NCI-H82 treated with DMSO at 0.1 percent for 48 hours (cell line): ENCODE data around the gene GLRB.
"Not testable (repeated sequence)": the region's sequence is repeated elsewhere in the genome, so short reads cannot be mapped to it uniquely, and the experiment has no call there.

Experiments used
- DNase-seq: peaks from one replicate; lab custom pipeline; 2025; ENCODE audit not compliant: unreplicated experiment; lab: John Stamatoyannopoulos, UW

The GLRB gene

DNA sequence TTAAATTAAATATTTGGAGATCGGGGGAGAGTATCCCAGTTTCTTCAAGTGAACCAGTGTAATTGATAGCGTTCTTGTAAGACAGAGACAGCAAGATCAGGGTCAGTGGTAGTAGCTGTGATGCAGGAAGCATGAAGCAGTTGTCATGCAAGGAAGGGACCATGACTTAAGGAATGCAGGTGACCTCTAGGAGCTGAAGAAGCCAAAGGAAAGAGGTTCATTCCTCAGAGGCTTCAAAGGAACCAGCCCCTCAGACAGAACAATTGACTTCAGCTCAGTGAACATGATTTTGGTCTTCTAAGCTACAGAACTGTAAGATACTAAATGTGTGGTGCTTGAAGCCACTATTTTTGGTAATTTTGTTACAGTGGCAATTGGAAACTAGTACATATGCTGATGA, 51.6 kb downstream of the GLRB start:
- DNase-seq, result no peak

DNA sequence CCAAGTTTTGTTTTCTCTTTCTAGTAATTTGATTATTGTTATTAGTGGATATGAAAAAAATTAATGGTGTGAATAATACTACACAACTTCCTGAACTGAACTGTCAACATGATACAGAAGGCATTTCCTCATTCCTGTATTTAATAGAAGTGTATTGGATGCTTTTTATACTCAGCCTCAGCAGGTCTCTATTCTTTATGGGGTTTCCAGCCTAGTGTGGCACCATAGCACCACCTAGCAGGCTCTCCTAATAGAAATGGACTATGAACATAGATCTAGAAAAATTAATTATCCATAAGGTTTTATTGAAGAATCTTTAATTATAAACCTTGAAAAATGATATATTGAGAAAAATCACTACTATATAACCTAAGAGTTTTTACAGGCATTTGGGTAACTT, 52.4 kb downstream of the GLRB start:
- peak; percentile 2 for DNase-seq

DNA sequence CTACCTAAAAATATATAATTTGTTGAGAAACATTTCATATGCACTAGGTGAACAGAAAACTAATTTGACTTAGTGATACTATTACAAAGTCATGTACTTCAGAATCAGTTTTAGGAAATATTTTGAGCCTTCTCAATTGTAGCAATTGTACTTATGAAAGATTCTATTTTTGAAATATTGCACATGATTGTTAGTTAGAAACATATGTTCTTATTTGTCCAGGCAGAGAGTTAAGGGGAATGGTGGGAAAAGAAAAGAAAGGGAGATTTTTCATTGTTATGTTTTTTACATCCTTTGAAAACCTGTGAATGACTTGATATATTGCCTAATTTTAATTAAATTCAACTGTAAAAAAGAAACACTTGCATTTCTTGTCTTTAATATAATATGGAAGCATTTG, 66.0 kb downstream of the GLRB start:
- no peak for DNase-seq

DNA sequence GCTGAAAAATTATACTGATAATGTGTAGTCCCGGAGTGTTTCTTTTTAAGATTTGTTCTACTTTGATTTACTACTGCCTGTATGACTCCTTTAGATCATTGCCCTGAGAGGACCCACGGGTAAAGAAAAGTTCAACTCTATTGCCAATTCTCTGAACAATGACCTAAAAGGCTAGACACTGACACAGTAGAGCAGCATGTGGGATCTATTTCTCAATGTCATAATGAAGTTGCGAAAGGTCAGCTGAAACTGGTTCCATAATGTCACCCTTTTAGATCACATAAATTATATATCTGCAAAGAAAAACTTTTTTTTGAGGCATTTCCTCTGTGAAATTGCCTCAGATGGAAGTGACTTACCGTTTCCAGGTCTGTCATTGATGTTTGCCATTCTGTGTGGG, 67.4 kb downstream of the GLRB start:
- no peak for DNase-seq

GRCh38 chr4:157151711-157152110, 75.8 kb downstream of the GLRB start:
- DNase-seq, result no peak

DNA sequence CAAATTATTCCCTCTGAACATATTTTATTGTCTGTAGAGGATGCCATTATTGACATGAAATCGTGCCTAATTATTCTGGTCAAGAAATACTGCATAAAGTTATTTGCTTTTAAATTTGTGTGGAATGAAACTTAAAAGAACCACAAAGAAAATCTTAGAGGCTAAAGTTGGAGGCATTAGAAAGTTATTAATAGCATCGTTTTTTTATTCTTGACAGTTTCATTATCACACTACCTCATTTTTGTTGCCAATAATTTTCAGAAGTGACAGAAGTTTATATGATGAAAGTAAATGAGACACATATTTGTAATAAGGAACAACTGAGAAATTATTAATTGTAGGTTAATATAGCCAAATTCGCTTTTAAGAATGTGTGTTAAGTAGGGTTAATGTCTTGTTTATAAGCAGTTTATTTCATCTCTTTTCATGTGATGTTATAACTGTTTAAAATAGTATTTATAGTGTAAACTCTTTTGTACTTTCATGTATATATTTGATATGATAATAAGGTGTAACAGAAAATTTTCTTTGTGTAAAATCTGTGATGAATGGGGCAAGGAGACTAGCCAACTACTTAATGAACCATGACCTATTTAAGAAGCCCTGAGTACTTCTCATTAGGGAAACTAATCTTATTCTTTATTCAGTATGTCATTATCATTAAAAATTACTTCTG, 90.1 kb downstream of the GLRB start:
- no peak for DNase-seq

- DNase-seq, result peak; percentile 58
These were observed 94.4 kb downstream of the GLRB start for GRCh38 chr4:157170321-157170720.

- DNase-seq, result no peak
These were observed 96.1 kb downstream of the GLRB start for GRCh38 chr4:157172011-157172410.

- DNase-seq, result not testable (repeated sequence)
These were observed 104.3 kb downstream of the GLRB start for GRCh38 chr4:157180268-157180667.

- no peak for DNase-seq
These were observed 108.3 kb downstream of the GLRB start for GRCh38 chr4:157184300-157184699.

GRCh38 chr4:157185363-157185762, 109.4 kb downstream of the GLRB start:
- DNase-seq, result no peak

DNA sequence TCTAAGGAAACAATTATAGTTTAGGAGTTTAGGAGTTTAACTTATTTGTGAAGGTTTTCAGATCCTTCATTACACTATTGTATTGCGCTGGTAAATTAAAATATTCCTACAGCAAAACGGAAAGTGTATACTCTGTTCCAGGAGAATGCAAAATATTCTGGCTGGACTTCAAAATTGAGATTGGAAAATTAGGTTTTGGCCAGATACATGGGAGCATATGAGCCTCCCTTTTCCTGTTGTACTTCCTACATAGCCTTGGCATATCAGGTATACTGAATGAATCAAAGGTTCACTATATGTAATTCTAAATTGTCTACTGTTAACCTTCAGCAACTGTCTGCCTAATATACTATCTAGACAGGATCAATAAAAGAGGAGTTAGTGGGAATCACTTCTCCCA, 119.4 kb downstream of the GLRB start:
- no peak for DNase-seq

DNA sequence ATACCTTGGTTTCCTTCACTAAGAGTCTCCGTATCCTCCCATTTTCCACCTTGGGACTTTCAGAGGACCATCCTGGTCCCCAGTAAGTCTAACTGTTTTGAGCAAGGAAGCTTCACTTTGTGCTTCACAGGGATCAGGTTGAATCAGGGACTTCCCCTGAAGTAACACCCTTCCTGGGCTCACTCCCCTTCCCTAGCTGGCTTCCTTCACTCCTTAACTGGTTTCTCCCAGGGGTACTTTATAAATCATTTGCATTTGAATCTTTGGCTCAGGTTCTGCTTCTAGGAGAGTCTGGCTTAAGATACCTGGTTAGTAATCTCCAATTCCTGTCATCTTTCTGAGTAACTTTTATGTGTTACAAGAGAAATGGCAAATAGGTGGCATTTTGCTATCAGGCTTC, 120.1 kb downstream of the GLRB start:
- DNase-seq, result no peak

DNA sequence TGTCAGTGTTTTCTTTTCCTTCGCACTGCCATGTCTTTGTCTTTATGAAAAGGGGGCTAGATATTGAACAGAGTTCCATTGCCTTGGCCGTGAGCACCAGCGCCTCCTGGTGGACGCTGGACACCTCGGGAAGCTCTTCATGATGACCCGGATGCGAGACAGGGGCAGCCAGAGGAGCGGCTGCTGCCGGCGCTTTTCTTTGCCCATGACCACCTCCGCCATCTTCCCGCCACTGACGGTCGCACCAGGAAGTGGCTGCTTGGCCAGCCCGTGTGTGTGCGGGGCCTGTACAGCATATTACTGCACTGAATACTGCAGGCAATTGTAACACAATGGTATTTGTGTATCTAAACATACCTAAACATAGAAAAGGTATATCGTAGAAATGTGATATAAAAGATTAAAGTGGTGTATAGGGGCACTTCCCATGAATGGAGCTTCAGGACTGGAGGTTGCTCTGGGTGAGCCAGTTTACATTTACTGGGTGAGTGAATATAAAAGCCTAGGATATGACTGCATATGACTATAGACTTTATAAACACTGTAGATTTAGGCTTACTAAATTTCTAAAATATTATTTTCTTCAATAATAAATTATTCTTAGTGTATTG, 128.8 kb downstream of the GLRB start:
- DNase-seq, result no peak

GRCh38 chr4:157217708-157218107, 141.8 kb downstream of the GLRB start:
- DNase-seq, result no peak

DNA sequence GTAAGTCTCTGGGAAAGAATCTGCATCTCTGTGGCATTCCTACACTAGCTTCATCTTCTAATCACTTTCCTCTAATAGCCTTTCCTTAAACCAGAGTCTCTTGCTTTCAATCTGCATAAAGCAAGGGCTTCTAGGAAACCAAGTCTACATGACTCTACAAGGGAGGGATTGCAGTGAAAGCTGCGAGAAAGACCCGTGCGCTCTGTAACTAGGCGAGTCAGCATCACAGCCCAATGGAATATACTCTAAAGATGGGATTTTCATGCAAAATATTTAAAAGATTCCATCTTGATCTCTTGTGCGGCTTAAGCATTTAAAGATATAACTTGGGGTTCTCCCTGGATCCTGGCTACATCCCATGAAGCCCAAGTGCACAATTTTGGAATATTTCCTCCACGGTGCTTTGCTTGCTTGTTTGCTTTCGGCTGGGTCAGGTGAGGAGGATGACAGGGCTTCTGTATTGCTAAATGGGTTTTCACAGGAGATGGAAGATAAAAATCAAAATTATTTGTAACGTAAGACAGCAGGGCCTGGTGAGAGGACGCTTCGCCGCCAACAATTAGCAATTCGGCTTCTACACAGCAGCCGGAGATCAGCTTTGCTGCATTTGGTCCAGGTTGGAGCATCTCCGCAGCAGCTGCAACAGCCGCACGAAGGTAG, 143.9 kb downstream of the GLRB start:
- no peak for DNase-seq

DNA sequence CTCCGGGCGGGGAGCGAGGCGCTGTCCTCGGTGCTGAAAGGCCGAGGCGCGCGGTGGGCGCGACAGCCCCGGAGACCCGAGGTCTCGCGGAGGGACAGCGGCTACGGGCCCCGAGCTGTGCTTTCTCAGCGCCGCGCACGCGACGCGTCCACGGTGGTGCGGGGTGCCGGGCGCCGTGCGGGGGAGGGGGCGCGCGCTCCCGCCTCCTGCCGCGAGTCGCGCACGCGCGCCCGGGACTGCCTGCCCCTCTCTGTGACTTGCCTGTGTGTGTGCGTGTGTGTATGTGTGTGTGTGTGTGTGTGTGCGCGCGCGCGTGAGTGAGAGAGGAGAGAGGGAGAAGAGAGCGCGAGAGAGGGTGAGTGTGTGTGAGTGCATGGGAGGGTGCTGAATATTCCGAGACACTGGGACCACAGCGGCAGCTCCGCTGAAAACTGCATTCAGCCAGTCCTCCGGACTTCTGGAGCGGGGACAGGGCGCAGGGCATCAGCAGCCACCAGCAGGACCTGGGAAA, 144.5 kb downstream of the GLRB start, which contains the start of gene GRIA2:
Gene GRIA2 (plus strand): TSS at position 358 of the 511 bp plus-strand sequence. CDS start 315 bp downstream, outside the sequence.
- peak; percentile 28 for DNase-seq

DNA sequence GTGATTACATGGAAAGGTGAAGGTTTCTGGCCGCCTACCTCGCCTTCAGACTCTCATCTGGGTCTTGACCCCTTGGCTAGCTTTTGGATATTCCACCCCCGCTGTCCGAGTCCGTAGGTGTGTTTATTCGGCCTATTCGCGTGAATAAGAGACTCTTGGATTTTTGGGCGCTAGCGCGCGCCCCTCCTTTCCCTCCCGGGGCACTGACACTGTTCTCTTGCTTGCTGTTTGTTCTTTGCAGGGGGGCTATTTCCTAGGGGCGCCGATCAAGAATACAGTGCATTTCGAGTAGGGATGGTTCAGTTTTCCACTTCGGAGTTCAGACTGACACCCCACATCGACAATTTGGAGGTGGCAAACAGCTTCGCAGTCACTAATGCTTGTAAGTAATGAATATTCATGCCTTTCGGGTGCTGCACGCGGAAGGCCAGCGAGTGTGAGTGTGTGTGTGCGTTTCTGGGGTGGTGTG, 145.5 kb downstream of the GLRB start:
- no peak for DNase-seq
